GM12892 (cell line): ENCODE data around the gene IPMK.
"Not testable (repeated sequence)": the region's sequence is repeated elsewhere in the genome, so short reads cannot be mapped to it uniquely, and the experiment has no call there.

Experiments used
- POLR2A ChIP-seq: IDR thresholded peaks from 2 replicates; pipeline ENCODE4 v1.6.1; 2011; ENCODE audit warnings: low read depth, low read length, control low read depth
- TAF1 ChIP-seq: IDR thresholded peaks from 2 replicates; pipeline ENCODE4 v1.6.1; 2011; ENCODE audit warnings: low read depth, mild to moderate bottlenecking, control low read depth, low read length, borderline replicate concordance

DNA sequence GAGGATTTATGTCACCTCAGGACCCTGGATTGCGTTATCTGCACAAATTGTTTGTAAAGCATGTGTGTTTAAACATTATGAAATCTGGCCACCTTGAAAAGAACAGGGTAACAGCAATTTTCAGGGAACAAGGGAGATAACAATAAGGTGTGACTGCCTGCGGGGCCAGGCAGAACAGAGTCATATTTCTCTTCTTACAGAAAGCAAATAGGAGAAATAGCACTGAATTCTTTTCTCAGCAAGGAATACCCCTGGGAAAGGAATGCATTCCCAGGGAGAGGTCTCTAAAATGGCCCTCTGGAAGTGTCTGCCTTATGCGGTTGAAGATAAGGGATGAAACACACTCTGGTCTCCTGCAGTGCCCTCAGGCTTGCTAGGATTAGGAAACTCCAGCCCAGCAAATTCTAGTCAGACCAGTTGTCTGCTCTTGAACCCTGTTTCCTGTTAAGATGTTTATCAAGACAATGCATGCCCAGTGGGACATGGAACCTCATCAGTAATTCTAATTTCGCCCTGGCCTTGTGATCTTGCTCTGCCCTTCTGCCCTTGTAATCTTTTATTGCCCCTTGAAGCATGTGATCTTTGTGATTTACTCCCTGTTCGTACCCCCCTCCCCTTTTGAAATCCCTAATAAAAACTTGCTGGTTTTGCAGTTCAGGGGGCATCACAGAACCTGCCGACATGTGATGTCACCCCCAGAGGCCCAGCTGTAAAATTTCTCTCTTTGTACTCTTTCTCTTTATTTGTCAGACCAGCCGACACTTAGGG, 11.5 kb downstream of the IPMK start:
- not testable (repeated sequence) for TF ChIP-seq POLR2A, TAF1
